Stimulated activated CD8-positive, alpha-beta memory T cell treated with anti-CD3 and anti-CD28 coated beads, Interleukin-4, amount 100 ng/mL, for 1 hour (primary cell): Measurements from ENCODE around the gene MIPEP.

Source experiments
- DNase-seq, 2 donors: peaks; one replicate each; pipeline ENCODE4 v3.0.0-alpha.2; 2020; ENCODE audit warnings: low read depth in 2 of 2, low spot score in 1 of 2

MIPEP gene

DNA sequence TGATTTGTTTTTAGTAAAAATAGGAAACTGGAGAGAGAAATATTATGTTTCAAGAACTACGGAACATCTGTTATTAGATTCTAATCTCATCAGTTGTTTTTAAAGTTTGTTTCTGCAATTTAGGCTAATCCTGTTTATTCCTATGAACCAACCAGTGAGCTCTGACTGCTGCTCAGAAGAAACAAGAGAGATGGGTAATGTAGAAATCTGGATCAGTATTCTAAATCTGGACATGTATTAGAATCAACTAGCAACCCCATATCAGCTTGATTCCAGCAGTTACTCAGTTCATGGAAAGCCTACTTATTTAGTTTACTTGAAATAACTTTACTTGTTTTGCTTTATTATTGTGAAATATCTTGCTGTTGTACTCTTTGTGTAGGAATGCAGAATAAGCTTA, 203.8 kb downstream of the MIPEP start:
- no peak for DNase-seq

GRCh38 chr13:23684647-23685046, 204.6 kb downstream of the MIPEP start:
- DNase-seq: no peak

DNA sequence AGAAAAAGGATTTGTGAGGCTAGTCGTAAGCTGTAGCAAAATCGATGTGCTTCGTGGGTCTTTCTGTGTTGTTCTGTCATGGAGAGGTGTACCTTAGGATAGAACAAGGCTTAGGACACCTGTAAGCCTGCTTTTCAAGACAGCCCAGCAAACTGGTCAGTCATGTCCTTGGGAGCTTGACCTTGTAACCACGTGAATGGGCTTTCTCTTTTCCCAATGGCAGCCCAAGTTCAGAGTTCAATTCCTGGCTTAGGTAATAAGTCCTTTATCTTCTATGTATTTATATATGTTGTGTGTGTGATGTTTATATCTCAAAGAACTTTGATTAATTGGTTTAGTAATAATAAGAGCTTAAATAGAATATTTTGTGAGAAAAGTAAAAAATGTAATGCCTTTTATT, 206.1 kb downstream of the MIPEP start:
- no peak for DNase-seq

DNA sequence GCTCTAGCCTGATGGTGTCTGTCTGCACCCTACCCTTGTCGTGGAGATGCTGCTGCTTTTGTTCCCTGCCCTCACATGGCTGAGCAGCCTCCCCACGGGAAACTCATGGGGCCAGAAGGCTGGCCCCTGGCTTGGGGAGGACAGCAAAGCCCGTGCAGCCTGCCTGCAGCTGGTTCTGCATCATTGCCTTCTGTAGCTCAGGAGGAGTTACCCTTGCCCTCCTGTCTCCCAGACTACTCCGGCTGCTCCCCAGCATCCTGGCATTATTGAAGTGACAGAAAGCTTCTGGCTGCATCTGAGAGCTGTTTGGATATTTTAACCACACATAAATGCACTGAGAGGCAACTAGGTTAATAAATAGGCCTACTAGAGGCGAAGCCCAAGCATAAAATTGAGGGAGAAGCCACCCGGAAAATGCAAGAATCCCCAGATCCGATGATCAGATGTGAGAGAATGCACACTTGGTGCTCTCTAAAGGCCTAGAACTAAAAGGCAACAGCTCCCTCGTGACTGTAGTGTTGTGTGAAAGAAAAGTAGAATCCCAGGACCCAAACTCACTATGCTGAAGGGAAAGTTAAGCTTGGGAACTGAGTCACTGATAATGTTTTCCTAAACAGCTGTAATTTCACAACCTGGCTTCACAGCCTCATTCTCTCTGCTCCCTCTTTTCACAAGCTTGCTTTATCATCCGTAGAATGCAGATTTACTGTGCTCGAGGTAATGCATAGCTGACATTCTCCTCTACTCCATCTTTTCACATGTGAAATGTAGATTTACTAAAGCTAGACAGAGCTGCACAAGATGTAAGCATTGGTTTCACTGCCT, 208.1 kb downstream of the MIPEP start:
- DNase-seq: no peak
